ENCODE measurements around the gene HIBCH.

DNA sequence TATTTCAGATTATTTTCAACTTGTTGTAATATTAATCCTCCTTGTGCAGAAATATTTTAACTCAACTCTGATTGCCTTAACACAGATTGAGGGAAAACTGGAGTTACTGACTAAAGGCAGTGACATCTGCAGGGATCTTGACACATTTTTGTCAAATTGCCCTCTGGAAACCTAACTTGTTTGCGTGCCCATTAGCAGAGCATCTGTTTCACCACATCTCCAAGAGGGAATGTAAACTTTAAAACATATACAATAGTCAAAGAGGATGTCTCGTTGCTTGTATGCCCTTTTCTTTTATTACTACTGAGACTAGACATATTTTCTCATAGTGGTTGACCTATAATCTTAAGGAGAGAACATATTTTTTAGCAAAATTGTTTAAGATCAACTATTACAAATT lies 38.0 kb upstream of the HIBCH start:
- TF ChIP-seq EZH2 (IDR thresholded peaks at IDR 0.05; ENCODE audit: low read length) (no peak), CTCF (optimal IDR thresholded peaks at IDR 0.05 in 1 of 3, IDR thresholded peaks at IDR 0.05 in 1 of 3, conservative IDR thresholded peaks at IDR 0.05 in 1 of 3; ENCODE audit: extremely low read depth in 1 of 3, insufficient read depth in 2 of 3, low read length in 3 of 3) (no peak)
